ENCODE data around the gene MS4A10. TPM values are rescaled to one million over a fixed set of nuclear protein-coding genes. Genes with fewer than 3 reads are reported as not detected.

MS4A10 gene
- total and polyA plus RNA-seq, 2 experiments from 2014 or later: not detected

- Mint-ChIP-seq H3K9me3 (no peaks in the 10 kb centered on the region), H3K4me1 (peaks cover 39% of the 10 kb centered on the region), H3K4me3 (no peak overlapping the region), H3K36me3 (ENCODE audit: low read depth) (peaks cover 56% of the 10 kb centered on the region), H3K27ac (no peak overlapping the region), H3K27me3 (ENCODE audit: insufficient read depth, low read depth, poor library complexity) (peaks cover 25% of the 10 kb centered on the region)
- no peak overlapping the region for H3K4me2 ChIP-seq
- peaks cover 21% of the 10 kb centered on the region for H4K20me1 ChIP-seq (replicated peaks; ENCODE audit: insufficient read depth)
- no peak for ATAC-seq
- no peak for DNase-seq (ENCODE audit: low spot score)
- TF ChIP-seq JUNB (IDR thresholded peaks at IDR 0.05; ENCODE audit: unreplicated experiment) (no peak), STAT1 (IDR thresholded peaks at IDR 0.05; ENCODE audit: unreplicated experiment) (no peak), EZH2 (IDR thresholded peaks at IDR 0.05; ENCODE audit: low read depth, unreplicated experiment) (no peak), ZNF331 (CRISPR knock-in tag; IDR thresholded peaks at IDR 0.05; ENCODE audit: low read depth) (no peak), ZNF462 (CRISPR knock-in tag; IDR thresholded peaks at IDR 0.05) (no peak), CTCF (conservative IDR thresholded peaks at IDR 0.05; ENCODE audit: low read depth in 2 of 2) (no peak), NANOG (IDR thresholded peaks at IDR 0.05; ENCODE audit: borderline replicate concordance) (no peak), REST (IDR thresholded peaks at IDR 0.05; ENCODE audit: unreplicated experiment) (no peak), ZNF114 (CRISPR knock-in tag; IDR thresholded peaks at IDR 0.05) (no peak), EZH2phosphoT487 (IDR thresholded peaks at IDR 0.05; ENCODE audit: unreplicated experiment) (no peak), CREB1 (CRISPR knock-in tag; IDR thresholded peaks at IDR 0.05; ENCODE audit: low read depth) (no peak), POLR2AphosphoS5 (IDR thresholded peaks at IDR 0.05; ENCODE audit: low read depth) (no peak), ETS1 (IDR thresholded peaks at IDR 0.05) (no peak)
- no peak overlapping the region for H3K4me3 ChIP-seq
- peaks cover 9% of the 10 kb centered on the region; the same call in 1 of the 2 replicates for H3F3A ChIP-seq (replicated peaks; ENCODE audit: low read depth)
- no peaks in the 10 kb centered on the region; the same call in 1 of the 2 replicates for H3K36me3 ChIP-seq (ENCODE audit: insufficient read depth)
- H3K9me2 ChIP-seq (ENCODE audit: insufficient read depth): no peaks in the 10 kb centered on the region
- no peak overlapping the region for H3K27ac ChIP-seq (ENCODE audit: low read depth)
- H3K79me2 ChIP-seq (replicated peaks; ENCODE audit: insufficient read depth): peaks cover 46% of the 10 kb centered on the region
- peaks cover 20% of the 10 kb centered on the region for H3K4me1 ChIP-seq (ENCODE audit: insufficient read depth)
- 0 out of 2 replicates have a peak, but pooled peaks cover under 1% of the 10 kb centered on the region for H3K27me3 ChIP-seq (ENCODE audit: insufficient read depth)
- no peak overlapping the region for H2AFZ ChIP-seq
These were observed 62.1 kb downstream of the MS4A10 start for GRCh38 chr11:60847281-60847680.

Data from GM23338 (cell line).